ENCODE results near the gene HOXA4. TPM values are rescaled to one million over a fixed set of nuclear protein-coding genes. Genes with fewer than 3 reads are reported as not detected.

HOXA4 gene
- total and polyA plus RNA-seq, 2 of the 8 experiments (the other 6 are each of a cell fraction or from before 2014, with no cell fraction given) = not detected

DNA sequence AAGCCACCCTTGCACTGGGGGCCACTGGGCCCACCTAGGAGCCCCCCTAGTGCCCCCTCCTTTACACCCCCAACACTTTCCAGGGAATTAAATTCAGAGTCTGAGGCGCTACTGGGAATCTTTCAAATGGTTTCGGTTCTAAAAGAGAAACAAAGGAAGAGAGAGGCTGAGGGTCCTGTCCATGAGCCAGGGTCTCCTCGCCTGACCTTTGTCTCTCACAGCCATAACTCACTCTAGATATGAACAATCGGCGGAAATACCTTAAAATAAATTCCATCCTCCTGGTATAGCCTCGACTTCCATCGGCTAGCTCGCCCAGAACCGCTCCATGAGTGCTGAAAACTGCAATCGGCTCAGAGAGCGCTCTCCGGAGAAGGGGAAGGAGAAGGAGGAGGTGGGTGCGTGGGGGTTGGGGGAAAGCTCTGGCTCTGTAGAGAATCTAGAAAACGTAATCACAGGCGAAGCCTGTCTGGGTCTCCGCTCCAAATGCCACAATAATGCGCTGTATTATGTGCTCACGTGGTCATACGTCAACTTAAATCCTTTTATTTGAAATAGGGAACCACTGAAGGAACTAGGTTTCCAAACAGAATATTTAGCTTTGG, 12.6 kb downstream of the HOXA4 start (continued):
- no peak for TF ChIP-seq SAP30 (IDR thresholded peaks at IDR 0.05; ENCODE audit: insufficient read depth, insufficient replicate concordance, low read length)
- no peak for TF ChIP-seq HDAC6 (IDR thresholded peaks at IDR 0.05; ENCODE audit: low read depth, low read length)
